HepG2 (cell line): ENCODE data around the gene MARS1. TPM values are rescaled to one million over a fixed set of nuclear protein-coding genes. Genes with fewer than 3 reads are reported as not detected.

ENCODE experiments used
- ARNTL ChIP-seq: sonication (generic); formaldehyde crosslinking; IDR thresholded peaks from 2 replicates; pipeline ENCODE4 v1.4.0; 2020; ENCODE audit warnings: mild to moderate bottlenecking, missing genetic modification reagents
- DMAP1 ChIP-seq: IDR thresholded peaks from 2 replicates; pipeline ENCODE4 v1.6.1; 2016
- GATAD2A ChIP-seq: IDR thresholded peaks from 2 replicates; pipeline ENCODE4 v1.6.1; 2016
- MYPOP ChIP-seq: sonication (generic); formaldehyde crosslinking; IDR thresholded peaks from 2 replicates; pipeline ENCODE4 v1.8.1; 2023; ENCODE audit warnings: mild to moderate bottlenecking, moderate library complexity, missing genetic modification reagents
- PITX1 ChIP-seq: sonication (generic); formaldehyde crosslinking; IDR thresholded peaks from 2 replicates; pipeline ENCODE4 v1.5.1; 2020; ENCODE audit warnings: mild to moderate bottlenecking, missing genetic modification reagents
- REXO4 ChIP-seq: sonication (generic); formaldehyde crosslinking; IDR thresholded peaks from 2 replicates; pipeline ENCODE4 v1.8.0; 2022; ENCODE audit warnings: missing genetic modification reagents, mild to moderate bottlenecking, borderline replicate concordance
- SALL1 ChIP-seq: sonication (generic); formaldehyde crosslinking; IDR thresholded peaks from 2 replicates; pipeline ENCODE4 v1.8.0; 2022; ENCODE audit warnings: mild to moderate bottlenecking, missing genetic modification reagents
- SMC3 ChIP-seq: IDR thresholded peaks from 2 replicates; pipeline ENCODE4 v1.6.1; 2011; ENCODE audit warnings: low read length, improper control_type of control experiment
- SNAPC4 ChIP-seq: sonication (generic); formaldehyde crosslinking; IDR thresholded peaks from 2 replicates; pipeline ENCODE4 v1.4.0; 2020; ENCODE audit warnings: mild to moderate bottlenecking, missing genetic modification reagents
- SOX5 ChIP-seq: IDR thresholded peaks from 2 replicates; pipeline ENCODE4 v1.6.1; 2016; ENCODE audit warnings: borderline replicate concordance
- SOX6 ChIP-seq, 2 experiments: fragments of 450-650 bp in 1 of 2; sonication (generic) in 1 of 2; formaldehyde crosslinking in 1 of 2; IDR thresholded peaks; 2 replicates each; pipeline versions ENCODE4 v1.4.0 to v1.6.1; 2017 to 2020; ENCODE audit warnings: antibody characterized with exemption in 1 of 2, mild to moderate bottlenecking in 1 of 2, missing genetic modification reagents in 1 of 2
- TFDP1 ChIP-seq: IDR thresholded peaks from 2 replicates; pipeline ENCODE4 v1.6.1; 2016; ENCODE audit warnings: missing compliant biosample characterization, missing genetic modification reagents, borderline replicate concordance
- THAP7 ChIP-seq: sonication (generic); formaldehyde crosslinking; IDR thresholded peaks from 2 replicates; pipeline ENCODE4 v1.8.1; 2023; ENCODE audit warnings: mild to moderate bottlenecking, missing genetic modification reagents
- ZBTB25 ChIP-seq: IDR thresholded peaks from 2 replicates; pipeline ENCODE4 v1.6.1; 2018; ENCODE audit warnings: missing genetic modification reagents
- ZBTB38 ChIP-seq: sonication (generic); formaldehyde crosslinking; IDR thresholded peaks from 2 replicates; pipeline ENCODE4 v1.5.1; 2020; ENCODE audit warnings: mild to moderate bottlenecking, missing genetic modification reagents
- ZNF10 ChIP-seq: sonication (generic); formaldehyde crosslinking; IDR thresholded peaks from 2 replicates; pipeline ENCODE4 v1.4.0; 2020; ENCODE audit warnings: mild to moderate bottlenecking, low read depth, missing genetic modification reagents, borderline replicate concordance
- ZNF451 ChIP-seq: sonication (generic); formaldehyde crosslinking; IDR thresholded peaks from 2 replicates; pipeline ENCODE4 v1.5.0; 2020; ENCODE audit warnings: mild to moderate bottlenecking, missing genetic modification reagents
- polyA plus RNA-seq, 8 experiments: library from polyadenylated mRNA; depleted of rRNA in 3 of 8; stranded (reverse) in 7 of 8; unstranded in 1 of 8; fragments of >200 nt; fragmentation: Illumina TruSeq in 4 of 8; extraction: Trizol in 4 of 8; gene quantifications; 2 replicates each; pipeline versions ENCODE4 v1.2.1 to v1.2.3, GENCODE V29; 2011 to 2016; ENCODE audit warnings: low read depth in 4 of 8, missing spikeins in 1 of 8, mixed read lengths in 1 of 8; ENCODE audit not compliant: insufficient read depth in 1 of 8
- total RNA-seq, 5 experiments: library from RNA; depleted of rRNA; stranded (reverse); fragments of >200 nt; fragmentation: Illumina TruSeq; extraction: Trizol; gene quantifications; 2 replicates each; pipeline ENCODE4 v1.2.3, GENCODE V29; 2016; ENCODE audit warnings: low read depth in 1 of 5

The MARS1 gene
- total and polyA plus RNA-seq, 2 of the 13 experiments (the other 11 are each of a cell fraction or from before 2014, with no cell fraction given), result 115 to 181 TPM

- TF ChIP-seq SALL1 (CRISPR knock-in tag), result peak; percentile 52; the same call in 1 of the 2 replicates
- TF ChIP-seq REXO4 (CRISPR knock-in tag), result no peak
- TF ChIP-seq TFDP1 (CRISPR knock-in tag), result 0 out of 2 replicates have a peak, but pooled peaks have one; percentile 26
- TF ChIP-seq SOX5 (CRISPR knock-in tag), result 0 out of 2 replicates have a peak, but pooled peaks have one; percentile 20
- TF ChIP-seq MYPOP (CRISPR knock-in tag), result peak; percentile 6; the same call in 1 of the 2 replicates
- TF ChIP-seq DMAP1 (CRISPR knock-in tag), result no peak
- 0 out of 2 replicates have a peak, but pooled peaks have one; percentile 17 for TF ChIP-seq ZNF451 (CRISPR knock-in tag)
- no peak for TF ChIP-seq ZNF10
- TF ChIP-seq THAP7, result peak; percentile 36; the same call in 1 of the 2 replicates
- TF ChIP-seq SMC3, result peak; percentile 87
- TF ChIP-seq ZBTB38 (CRISPR knock-in tag), result no peak
- TF ChIP-seq ARNTL, result no peak
- 0 out of 2 replicates have a peak, but pooled peaks have one; percentile 20 for TF ChIP-seq GATAD2A (CRISPR knock-in tag)
- TF ChIP-seq SNAPC4 (CRISPR knock-in tag), result no peak
- TF ChIP-seq ZBTB25 (CRISPR knock-in tag), result 0 out of 2 replicates have a peak, but pooled peaks have one; percentile 40
- 0 out of 2 replicates have a peak, but pooled peaks have one; percentile 35 for TF ChIP-seq PITX1 (CRISPR knock-in tag)
- no peak for TF ChIP-seq SOX6 (IDR thresholded peaks at IDR 0.05)
- TF ChIP-seq SOX6 (CRISPR knock-in tag; IDR thresholded peaks at IDR 0.05), result 0 out of 2 replicates have a peak, but pooled peaks have one; percentile 46
Measured at GRCh38 chr12:57452937-57453509, 34.8 kb upstream of the MARS1 start (continued).
